Measurements from ENCODE around the gene KLHL21.

Gene KLHL21

GRCh38 chr1:6546326-6546725 lies 56.3 kb downstream of the KLHL21 start:
- DNase-seq: no peak

GRCh38 chr1:6545276-6546112 lies 57.2 kb downstream of the KLHL21 start:
- no peak for DNase-seq

GRCh38 chr1:6544831-6545230 lies 57.8 kb downstream of the KLHL21 start:
- no peak for DNase-seq
